Activated CD4-positive, alpha-beta T cell treated with anti-CD3 and anti-CD28 coated beads, Interleukin-2, amount 10 ng/mL, durations not matched to agents 24 days and 14 days (primary cell): Measurements from ENCODE around the gene ZNF862. TPM values are rescaled to one million over a fixed set of nuclear protein-coding genes. Genes with fewer than 3 reads are reported as not detected.

Experiments
- DNase-seq: peaks from one replicate; pipeline ENCODE4 v3.0.0; 2022
- H3K27ac Mint-ChIP-seq: one replicate; pipeline ENCODE4 v1.8.0; 2022; ENCODE audit warnings: mild to moderate bottlenecking, mixed read lengths
- H3K27me3 Mint-ChIP-seq: one replicate; pipeline ENCODE4 v1.8.0; 2022; ENCODE audit warnings: mixed read lengths
- H3K36me3 Mint-ChIP-seq: one replicate; pipeline ENCODE4 v1.8.0; 2022; ENCODE audit warnings: low read depth, mild to moderate bottlenecking, mixed read lengths
- H3K4me1 Mint-ChIP-seq: one replicate; pipeline ENCODE4 v1.8.0; 2021; ENCODE audit warnings: mixed read lengths
- H3K4me3 Mint-ChIP-seq: one replicate; pipeline ENCODE4 v1.8.0; 2022; ENCODE audit warnings: mild to moderate bottlenecking, moderate library complexity, mixed read lengths
- H3K9me3 Mint-ChIP-seq: one replicate; pipeline ENCODE4 v1.8.0; 2021; ENCODE audit warnings: mixed read lengths
- intact Hi-C: fragments of 100-400 bp; cut with micrococcal nuclease; formaldehyde crosslinking; loops from one replicate; pipeline ENCODE4 v1.15.1; 2023
- total RNA-seq: library from RNA; stranded (reverse); gene quantifications from 2 replicates; pipeline ENCODE4 v1.2.3, GENCODE V29; 2022

ZNF862 gene
- total RNA-seq, 1 donor from 2014 or later: 16.6 TPM

DNA sequence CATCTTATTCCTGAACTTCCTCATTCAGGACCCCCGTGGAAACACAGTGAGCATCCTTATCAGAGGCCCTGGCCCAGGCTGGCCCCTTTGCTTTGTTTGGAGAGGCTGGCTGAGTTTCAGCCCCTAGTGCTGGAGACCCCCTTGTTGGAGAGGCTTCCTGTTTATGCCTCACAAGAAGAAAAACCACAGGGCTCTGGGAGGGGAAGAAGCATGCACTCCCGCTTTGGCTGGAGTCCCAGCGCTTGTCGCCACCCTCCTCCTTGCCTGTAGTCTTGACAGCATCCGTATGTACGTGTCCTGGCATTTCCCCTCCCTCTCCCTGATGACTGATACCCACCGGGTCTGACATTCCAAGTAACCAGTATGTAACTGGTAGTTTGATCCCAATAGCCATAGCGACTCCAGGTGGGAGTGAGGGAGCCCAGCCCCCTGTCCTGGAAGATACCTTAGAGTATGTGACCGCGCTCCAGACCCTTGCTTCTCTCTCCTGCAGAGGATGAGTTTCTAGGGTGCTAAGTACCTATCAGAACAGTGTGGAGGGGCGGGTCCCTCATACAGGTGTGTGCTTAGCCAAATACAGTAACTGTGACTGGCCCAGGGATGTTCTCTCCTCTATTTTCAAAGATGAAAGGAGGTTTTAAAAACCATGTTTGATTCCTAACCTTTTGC is 28.7 kb downstream of the ZNF862 start:
- DNase-seq: peak; percentile 61
- H3K27ac Mint-ChIP-seq: peak overlapping the region; percentile 93
- H3K4me3 Mint-ChIP-seq: peak overlapping the region; percentile 35
- H3K9me3 Mint-ChIP-seq: no peaks in the 10 kb centered on the region
- H3K36me3 Mint-ChIP-seq: peaks cover 18% of the 10 kb centered on the region
- peaks cover 76% of the 10 kb centered on the region for H3K4me1 Mint-ChIP-seq
- H3K27me3 Mint-ChIP-seq: no peaks in the 10 kb centered on the region
- intact Hi-C loops: no loop called here

- Mint-ChIP-seq H3K27ac (peak overlapping the region; percentile 93), H3K9me3 (no peaks in the 10 kb centered on the region), H3K4me1 (peaks cover 81% of the 10 kb centered on the region), H3K4me3 (no peak overlapping the region), H3K27me3 (no peaks in the 10 kb centered on the region), H3K36me3 (peaks cover 14% of the 10 kb centered on the region)
- peak; percentile 55 for DNase-seq
- intact Hi-C loops: no loop called here
These were observed 29.8 kb downstream of the ZNF862 start for GRCh38 chr7:149867762-149868622.

GRCh38 chr7:149868623-149869290 is 30.6 kb downstream of the ZNF862 start:
- Mint-ChIP-seq H3K4me1 (peaks cover 80% of the 10 kb centered on the region), H3K27me3 (no peaks in the 10 kb centered on the region), H3K36me3 (peaks cover 13% of the 10 kb centered on the region), H3K9me3 (no peaks in the 10 kb centered on the region), H3K4me3 (peak overlapping the region; percentile 43), H3K27ac (peak overlapping the region; percentile 70)
- peak; percentile 61 for DNase-seq
- intact Hi-C loops: no loop called here

- Mint-ChIP-seq H3K9me3 (no peaks in the 10 kb centered on the region), H3K27ac (peak overlapping the region; percentile 83), H3K27me3 (no peaks in the 10 kb centered on the region), H3K36me3 (peaks cover 12% of the 10 kb centered on the region), H3K4me1 (peaks cover 79% of the 10 kb centered on the region), H3K4me3 (peak overlapping the region; percentile 56)
- no peak for DNase-seq
- intact Hi-C loops: no loop called here
These were observed 31.1 kb downstream of the ZNF862 start for GRCh38 chr7:149869291-149869650.

DNA sequence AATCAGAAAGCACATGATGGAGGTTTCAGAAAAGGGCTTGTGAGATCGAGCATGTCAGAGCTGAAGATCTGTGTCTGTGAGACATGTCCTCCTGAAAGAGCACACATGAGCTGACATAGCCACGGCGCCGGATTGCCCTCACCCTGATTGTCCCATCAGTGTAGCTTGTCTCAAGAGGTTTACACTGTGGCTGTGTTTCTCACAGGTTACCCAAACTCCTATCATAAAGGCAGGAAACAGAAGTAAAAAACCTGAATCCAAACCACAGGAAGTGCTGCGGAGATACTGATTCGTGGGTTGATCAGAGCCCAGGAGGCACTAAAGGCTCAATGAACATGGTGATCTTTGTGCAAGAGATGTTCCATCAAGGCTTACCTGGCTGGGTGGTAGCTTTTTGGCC is 31.7 kb downstream of the ZNF862 start:
- peaks cover 10% of the 10 kb centered on the region for H3K36me3 Mint-ChIP-seq
- H3K4me3 Mint-ChIP-seq: peak overlapping the region; percentile 56
- DNase-seq: peak; percentile 88
- peak overlapping the region; percentile 83 for H3K27ac Mint-ChIP-seq
- no peaks in the 10 kb centered on the region for H3K27me3 Mint-ChIP-seq
- peaks cover 81% of the 10 kb centered on the region for H3K4me1 Mint-ChIP-seq
- H3K9me3 Mint-ChIP-seq: no peaks in the 10 kb centered on the region
- intact Hi-C loops: loop anchor here (2.0 to 10.0 kb wide), 4 partner anchors 13 to 625 kb away; partner anchors contain the start of gene REPIN1

DNA sequence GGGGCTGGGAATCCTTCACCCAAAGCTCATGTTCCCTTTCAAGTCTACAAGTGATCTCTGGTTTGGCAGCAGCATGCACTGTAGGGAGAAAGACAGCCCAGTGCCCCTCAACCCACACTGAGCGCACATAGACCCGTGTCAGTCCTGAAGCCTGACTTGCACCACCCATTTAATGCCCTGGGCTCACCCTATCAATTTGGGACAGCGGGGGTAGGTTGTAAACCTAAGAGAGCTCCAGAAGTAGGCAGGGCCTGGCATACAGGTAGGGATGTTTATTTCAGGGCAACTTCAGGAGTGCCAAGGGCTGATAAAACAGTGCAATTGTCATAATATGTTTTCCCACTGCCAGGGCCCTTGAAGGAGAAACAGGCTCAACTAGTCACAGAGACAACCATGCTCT is 32.1 kb downstream of the ZNF862 start:
- peak overlapping the region; percentile 83 for H3K27ac Mint-ChIP-seq
- H3K4me1 Mint-ChIP-seq: peaks cover 81% of the 10 kb centered on the region
- intact Hi-C loops: loop anchor here (2.0 to 10.0 kb wide), 4 partner anchors 13 to 625 kb away; partner anchors contain the start of gene REPIN1
- H3K4me3 Mint-ChIP-seq: peak overlapping the region; percentile 56
- H3K9me3 Mint-ChIP-seq: no peaks in the 10 kb centered on the region
- peaks cover 8% of the 10 kb centered on the region for H3K36me3 Mint-ChIP-seq
- DNase-seq: no peak
- H3K27me3 Mint-ChIP-seq: no peaks in the 10 kb centered on the region

- peak overlapping the region; percentile 37 for H3K4me3 Mint-ChIP-seq
- peaks cover 81% of the 10 kb centered on the region for H3K4me1 Mint-ChIP-seq
- peak; percentile 68 for DNase-seq
- intact Hi-C loops: loop anchor here (2.0 to 10.0 kb wide), 4 partner anchors 14 to 626 kb away; partner anchors contain the start of gene REPIN1
- H3K36me3 Mint-ChIP-seq: peaks cover 11% of the 10 kb centered on the region
- H3K27me3 Mint-ChIP-seq: no peaks in the 10 kb centered on the region
- H3K27ac Mint-ChIP-seq: peak overlapping the region; percentile 83
- no peaks in the 10 kb centered on the region for H3K9me3 Mint-ChIP-seq
These were observed 32.7 kb downstream of the ZNF862 start for GRCh38 chr7:149870701-149871483.

GRCh38 chr7:149871576-149871975 is 33.4 kb downstream of the ZNF862 start:
- H3K27ac Mint-ChIP-seq: peak overlapping the region; percentile 45

GRCh38 chr7:149872419-149873073 is 34.4 kb downstream of the ZNF862 start:
- DNase-seq: peak; percentile 75
- H3K4me3 Mint-ChIP-seq: peak overlapping the region; percentile 90
- H3K27me3 Mint-ChIP-seq: no peaks in the 10 kb centered on the region
- H3K4me1 Mint-ChIP-seq: peaks cover 68% of the 10 kb centered on the region
- H3K27ac Mint-ChIP-seq: peak overlapping the region; percentile 92
- H3K36me3 Mint-ChIP-seq: peaks cover 10% of the 10 kb centered on the region
- intact Hi-C loops: loop anchor here (1.0 to 10.0 kb wide), 5 partner anchors 34 to 628 kb away; partner anchors contain the start of genes REPIN1 and ZNF862
- no peaks in the 10 kb centered on the region for H3K9me3 Mint-ChIP-seq

More at GRCh38 chr7:149871576-149871975, 33.4 kb downstream of the ZNF862 start:
- Mint-ChIP-seq H3K9me3 (no peaks in the 10 kb centered on the region), H3K4me3 (peak overlapping the region; percentile 36), H3K4me1 (peaks cover 76% of the 10 kb centered on the region), H3K36me3 (peaks cover 12% of the 10 kb centered on the region), H3K27me3 (no peaks in the 10 kb centered on the region)
- intact Hi-C loops: loop anchor here (2.0 to 10.0 kb wide), 4 partner anchors 15 to 627 kb away; partner anchors contain the start of gene REPIN1
- peak; percentile 63 for DNase-seq

DNA sequence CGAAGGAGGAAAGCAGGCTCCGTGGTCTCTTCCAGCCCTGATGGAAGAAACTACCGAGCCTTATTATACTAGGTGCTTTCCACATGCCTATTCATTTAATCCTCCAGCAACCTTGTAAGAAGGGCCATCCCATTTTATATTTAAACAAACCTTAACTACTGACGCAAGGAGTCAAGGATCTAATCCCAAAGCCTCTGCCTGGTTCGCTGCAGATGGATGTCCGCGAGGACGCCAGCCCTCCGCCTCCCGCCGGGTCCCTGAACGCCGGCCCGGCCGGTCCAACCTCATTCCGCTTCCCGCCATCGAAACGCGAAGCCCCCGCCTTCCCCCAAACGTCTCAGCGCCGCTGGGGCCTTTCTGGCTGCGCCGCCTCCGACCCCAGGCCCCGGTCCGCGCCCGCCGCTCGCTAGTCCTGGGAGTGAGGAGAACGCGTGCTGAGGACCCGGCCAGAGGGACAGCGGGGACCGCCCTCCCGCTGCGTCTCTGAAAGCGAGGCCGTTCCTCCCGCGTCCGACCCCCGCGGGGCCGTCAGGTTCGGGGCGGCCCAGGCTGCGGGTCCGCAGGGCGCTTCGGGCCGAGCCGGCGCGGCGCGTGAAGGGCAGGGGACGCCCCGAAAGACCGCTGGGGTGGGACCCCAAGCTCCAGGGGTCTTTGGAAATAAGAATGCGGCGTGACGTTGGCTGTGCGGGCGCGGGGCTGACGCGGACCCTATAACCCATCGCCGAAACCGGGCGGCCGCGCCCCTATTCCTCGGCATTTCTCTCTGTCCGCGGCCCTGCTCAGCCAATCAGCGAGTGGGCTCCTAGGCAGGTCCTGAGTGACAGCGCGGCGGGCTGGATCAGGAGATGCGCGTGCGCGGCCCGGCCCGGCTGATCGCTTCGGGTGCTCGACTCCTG is 35.1 kb downstream of the ZNF862 start, which contains the start of gene ATP6V0E2:
Gene ATP6V0E2, plus strand, starts transcription at position 896 of the 896 bp plus-strand sequence. CDS start 97 bp downstream, outside the sequence.
- DNase-seq: peak; percentile 98
- peak within 1 kb of the TSS; percentile 92 for H3K27ac Mint-ChIP-seq
- no peaks in the 10 kb centered on the region for H3K9me3 Mint-ChIP-seq
- H3K27me3 Mint-ChIP-seq: no peaks in the 10 kb centered on the region
- peaks cover 71% of the 10 kb centered on the region for H3K4me1 Mint-ChIP-seq
- H3K36me3 Mint-ChIP-seq: peaks cover 12% of the 10 kb centered on the region
- intact Hi-C loops: loop anchor here (1.0 to 10.0 kb wide), 5 partner anchors 35 to 629 kb away; partner anchors contain the start of genes REPIN1 and ZNF862
- peak within 1 kb of the TSS; percentile 90 for H3K4me3 Mint-ChIP-seq

GRCh38 chr7:149873970-149874643 is 35.9 kb downstream of the ZNF862 start:
- Mint-ChIP-seq H3K9me3 (no peaks in the 10 kb centered on the region), H3K4me1 (peaks cover 64% of the 10 kb centered on the region), H3K27ac (peak overlapping the region; percentile 88), H3K36me3 (peaks cover 12% of the 10 kb centered on the region), H3K4me3 (peak overlapping the region; percentile 90), H3K27me3 (no peaks in the 10 kb centered on the region)
- DNase-seq: no peak
- intact Hi-C loops: loop anchor here (1.0 to 10.0 kb wide), 5 partner anchors 36 to 629 kb away; partner anchors contain the start of genes REPIN1 and ZNF862
